HCT116 (cell line): ENCODE results near the gene NDE1.

ENCODE experiments used
- CBX3 ChIP-seq: IDR thresholded peaks from 2 replicates; pipeline ENCODE4 v1.6.1; 2012; ENCODE audit warnings: low read depth
- CEBPB ChIP-seq: IDR thresholded peaks from 2 replicates; pipeline ENCODE4 v1.6.1; 2012; ENCODE audit warnings: low read depth
- RAD21 ChIP-seq: IDR thresholded peaks from 2 replicates; pipeline ENCODE4 v1.6.1; 2012; ENCODE audit warnings: low read depth, mild to moderate bottlenecking
- ZFX ChIP-seq: fragments of 450-650 bp; IDR thresholded peaks from 2 replicates; pipeline ENCODE4 v1.6.1; 2017
- TF ChIP-seq, protein P1 (sequence below): IDR thresholded peaks from 2 replicates; pipeline ENCODE4 v1.6.1; 2011; ENCODE audit warnings: mild to moderate bottlenecking, low read length, moderate library complexity; ENCODE audit not compliant: insufficient replicate concordance; ENCODE audit errors: extremely low read depth
- TF ChIP-seq, protein P2 (sequence below), 3 experiments: fragments of 200-600 bp in 1 of 3; sonication (generic) in 1 of 3; IDR thresholded peaks in 2 of 3; conservative IDR thresholded peaks in 1 of 3; 2 replicates each; pipeline ENCODE4 v1.5.1; 2012 to 2017; ENCODE audit warnings: low read depth in 2 of 3, low read length in 2 of 3, antibody characterized with exemption in 1 of 3, borderline replicate concordance in 1 of 3, control low read depth in 1 of 3, mild to moderate bottlenecking in 1 of 3, mixed read lengths in 1 of 3, mixed run types in 1 of 3, moderate library complexity in 1 of 3; ENCODE audit not compliant: insufficient read depth in 1 of 3

DNA sequence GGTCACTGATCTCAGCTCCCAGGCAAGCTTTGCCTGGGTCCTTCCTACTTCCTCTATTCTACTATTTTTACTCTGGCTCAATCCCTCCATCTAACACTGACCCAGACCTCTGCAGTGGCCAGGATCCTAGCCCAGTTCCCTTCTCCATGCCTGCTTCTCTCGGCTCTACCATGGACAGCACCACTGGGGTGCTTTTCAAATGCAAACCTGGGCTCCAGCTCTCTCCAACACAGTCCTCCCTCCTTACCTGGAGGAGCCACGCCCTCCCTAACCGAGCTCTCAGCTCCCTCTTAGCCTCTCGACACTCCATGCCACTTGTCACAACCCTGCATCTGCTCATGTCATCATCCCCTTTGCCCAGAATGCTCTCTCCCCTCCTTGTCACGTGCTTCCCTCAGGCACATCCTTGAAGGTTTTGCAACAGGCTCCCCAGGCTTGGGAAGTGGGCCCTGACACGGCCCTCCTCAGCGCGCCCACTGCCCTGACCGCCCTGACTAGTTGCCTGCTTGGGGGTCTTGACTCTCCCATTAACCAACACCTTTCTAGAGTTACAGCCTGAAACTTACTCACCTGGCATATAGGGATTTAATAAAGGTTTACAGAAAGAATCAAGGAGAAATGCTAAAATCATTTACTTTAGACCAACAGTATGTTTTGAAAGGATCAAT lies 48.7 kb upstream of the NDE1 start:
- TF ChIP-seq CEBPB: no peak
- no peak for TF ChIP-seq RAD21
- TF ChIP-seq, protein P1, sequence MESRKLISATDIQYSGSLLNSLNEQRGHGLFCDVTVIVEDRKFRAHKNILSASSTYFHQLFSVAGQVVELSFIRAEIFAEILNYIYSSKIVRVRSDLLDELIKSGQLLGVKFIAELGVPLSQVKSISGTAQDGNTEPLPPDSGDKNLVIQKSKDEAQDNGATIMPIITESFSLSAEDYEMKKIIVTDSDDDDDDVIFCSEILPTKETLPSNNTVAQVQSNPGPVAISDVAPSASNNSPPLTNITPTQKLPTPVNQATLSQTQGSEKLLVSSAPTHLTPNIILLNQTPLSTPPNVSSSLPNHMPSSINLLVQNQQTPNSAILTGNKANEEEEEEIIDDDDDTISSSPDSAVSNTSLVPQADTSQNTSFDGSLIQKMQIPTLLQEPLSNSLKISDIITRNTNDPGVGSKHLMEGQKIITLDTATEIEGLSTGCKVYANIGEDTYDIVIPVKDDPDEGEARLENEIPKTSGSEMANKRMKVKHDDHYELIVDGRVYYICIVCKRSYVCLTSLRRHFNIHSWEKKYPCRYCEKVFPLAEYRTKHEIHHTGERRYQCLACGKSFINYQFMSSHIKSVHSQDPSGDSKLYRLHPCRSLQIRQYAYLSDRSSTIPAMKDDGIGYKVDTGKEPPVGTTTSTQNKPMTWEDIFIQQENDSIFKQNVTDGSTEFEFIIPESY: no peak
- TF ChIP-seq, protein P2, sequence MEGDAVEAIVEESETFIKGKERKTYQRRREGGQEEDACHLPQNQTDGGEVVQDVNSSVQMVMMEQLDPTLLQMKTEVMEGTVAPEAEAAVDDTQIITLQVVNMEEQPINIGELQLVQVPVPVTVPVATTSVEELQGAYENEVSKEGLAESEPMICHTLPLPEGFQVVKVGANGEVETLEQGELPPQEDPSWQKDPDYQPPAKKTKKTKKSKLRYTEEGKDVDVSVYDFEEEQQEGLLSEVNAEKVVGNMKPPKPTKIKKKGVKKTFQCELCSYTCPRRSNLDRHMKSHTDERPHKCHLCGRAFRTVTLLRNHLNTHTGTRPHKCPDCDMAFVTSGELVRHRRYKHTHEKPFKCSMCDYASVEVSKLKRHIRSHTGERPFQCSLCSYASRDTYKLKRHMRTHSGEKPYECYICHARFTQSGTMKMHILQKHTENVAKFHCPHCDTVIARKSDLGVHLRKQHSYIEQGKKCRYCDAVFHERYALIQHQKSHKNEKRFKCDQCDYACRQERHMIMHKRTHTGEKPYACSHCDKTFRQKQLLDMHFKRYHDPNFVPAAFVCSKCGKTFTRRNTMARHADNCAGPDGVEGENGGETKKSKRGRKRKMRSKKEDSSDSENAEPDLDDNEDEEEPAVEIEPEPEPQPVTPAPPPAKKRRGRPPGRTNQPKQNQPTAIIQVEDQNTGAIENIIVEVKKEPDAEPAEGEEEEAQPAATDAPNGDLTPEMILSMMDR (IDR thresholded peaks at IDR 0.05 in 2 of 3, conservative IDR thresholded peaks at IDR 0.05 in 1 of 3; ENCODE audit: borderline replicate concordance in 1 of 3, insufficient read depth in 1 of 3, low read depth in 2 of 3, low read length in 2 of 3): no peak
- no peak for TF ChIP-seq CBX3
- TF ChIP-seq ZFX: no peak
